Hepatocyte (in vitro differentiated cells): ENCODE data around the gene DPCD.
A peak's percentile ranks its signal among the peaks of the same experiment; 100 is the strongest.

Experiments used
- CTCF ChIP-seq: fragments of 200-600 bp; sonication (generic); IDR thresholded peaks from 2 replicates; pipeline ENCODE4 v1.5.1; 2016; ENCODE audit warnings: antibody characterized with exemption, mild to moderate bottlenecking; ENCODE audit not compliant: poor library complexity
- EZH2 ChIP-seq: fragments of 200-600 bp; sonication (generic); IDR thresholded peaks from 2 replicates; pipeline ENCODE4 v1.6.1; 2016; ENCODE audit warnings: antibody characterized with exemption, mild to moderate bottlenecking, borderline replicate concordance
- EZH2phosphoT487 ChIP-seq: fragments of 200-600 bp; sonication (generic); IDR thresholded peaks from one replicate; pipeline ENCODE4 v1.6.1; 2018; ENCODE audit warnings: antibody characterized with exemption, mild to moderate bottlenecking, low read depth, moderate library complexity; ENCODE audit not compliant: unreplicated experiment, severe bottlenecking

- peak; percentile 76 for TF ChIP-seq CTCF
- TF ChIP-seq EZH2, result no peak
- TF ChIP-seq EZH2phosphoT487, result no peak
Measured at GRCh38 chr10:101602761-101603398, 14.8 kb downstream of the DPCD start.
